GM12878 (cell line): ENCODE measurements around the gene TNRC6B. TPM values are rescaled to one million over a fixed set of nuclear protein-coding genes. Genes with fewer than 3 reads are reported as not detected.

Experiments
- ATAC-seq: fragments of 200-7000 bp; cut with Tn5 transposase; 3 replicates; pipeline ENCODE4 v1.9.1; 2020; ENCODE audit warnings: mild to moderate bottlenecking, moderate library complexity
- BruUV-seq: library from RNA; stranded (reverse); fragments of 400-500 nt; replicated peaks from 2 replicates; lab custom pipeline; 2021; lab: Mats Ljungman, UMichigan
- CTCF ChIA-PET: fragments of 300-600 bp; sonication (Branson Sonifier 250); formaldehyde crosslinking; extraction: SDS; loops from one replicate; lab custom pipeline; 2021; ENCODE audit warnings: inconsistent platforms; lab: Yijun Ruan, JAX
- POLR2A ChIA-PET: fragments of 350-600 bp; formaldehyde crosslinking; extraction: SDS; loops from one replicate; lab custom pipeline; 2021; ENCODE audit warnings: inconsistent platforms; lab: Charles Lee
- RAD21 ChIA-PET: fragments of 300-600 bp; sonication (Branson Sonifier 250); formaldehyde crosslinking; loops from one replicate; lab custom pipeline; 2023; ENCODE audit warnings: antibody characterized with exemption; ENCODE audit not compliant: unreplicated experiment; lab: Charles Lee
- SMC1A ChIA-PET: fragments of 300-600 bp; sonication (Branson Sonifier 250); formaldehyde crosslinking; loops from one replicate; lab custom pipeline; 2023; ENCODE audit not compliant: unreplicated experiment, uncharacterized antibody; lab: Charles Lee
- DNase-seq: peaks from one replicate; pipeline ENCODE4 v3.0.0-alpha.2; 2011; ENCODE audit warnings: low read depth, low spot score
- FAIRE-seq: peaks from 3 replicates; lab custom pipeline; 2011; peaks lifted over from hg19 to GRCh38; lab: Jason Lieb, UNC
- H2AFZ ChIP-seq: 2 replicates; pipeline ENCODE4 v1.6.0; 2011; ENCODE audit warnings: low read depth, low read length, control low read depth; ENCODE audit not compliant: control insufficient read depth
- H3K27ac ChIP-seq: 2 replicates; pipeline ENCODE4 v1.5.1; 2011; ENCODE audit warnings: control low read depth; ENCODE audit not compliant: control insufficient read depth, insufficient read depth
- H3K27me3 ChIP-seq, 2 experiments: replicated peaks in 1 of 2; 2 replicates each; pipeline versions ENCODE4 v1.6.0 to v1.6.1; 2011; ENCODE audit warnings: low read length in 1 of 2; ENCODE audit not compliant: control insufficient read depth in 2 of 2, insufficient read depth in 2 of 2
- H3K36me3 ChIP-seq, 2 experiments: 2 replicates each; pipeline ENCODE4 v1.5.1; 2011; ENCODE audit warnings: low read length in 1 of 2; ENCODE audit not compliant: control insufficient read depth in 2 of 2, insufficient read depth in 2 of 2
- H3K4me1 ChIP-seq: 2 replicates; pipeline ENCODE4 v1.6.1; 2011; ENCODE audit warnings: mild to moderate bottlenecking, low read length, moderate library complexity, mixed read lengths; ENCODE audit not compliant: control insufficient read depth, insufficient read depth
- H3K4me2 ChIP-seq: 2 replicates; pipeline ENCODE4 v1.6.0; 2011; ENCODE audit warnings: control low read depth; ENCODE audit not compliant: control insufficient read depth, insufficient read depth
- H3K4me3 ChIP-seq: fragments of 200-600 bp; sonication (generic); 2 replicates; pipeline ENCODE4 v1.5.1; 2016
- H3K79me2 ChIP-seq: 2 replicates; pipeline ENCODE4 v1.6.0; 2011; ENCODE audit warnings: low read length; ENCODE audit not compliant: control insufficient read depth, insufficient read depth
- H3K9ac ChIP-seq: 2 replicates; pipeline ENCODE4 v1.8.0; 2011; ENCODE audit warnings: low read length, control low read depth, mixed read lengths; ENCODE audit not compliant: control insufficient read depth, insufficient read depth
- H3K9me3 ChIP-seq: replicated peaks from 3 replicates; pipeline ENCODE4 v1.5.1; 2011; ENCODE audit warnings: mild to moderate bottlenecking, low read length; ENCODE audit not compliant: control insufficient read depth, insufficient read depth
- H4K20me1 ChIP-seq: 2 replicates; pipeline ENCODE4 v1.6.0; 2011; ENCODE audit not compliant: control insufficient read depth, insufficient read depth
- BHLHE40 ChIP-seq, 2 experiments: fragments of 450-650 bp in 1 of 2; IDR thresholded peaks; 2 replicates each; pipeline ENCODE4 v1.6.1; 2011 to 2017; ENCODE audit warnings: low read depth in 2 of 2, borderline replicate concordance in 1 of 2, improper control_type of control experiment in 1 of 2, low read length in 1 of 2, mild to moderate bottlenecking in 1 of 2
- CHD2 ChIP-seq: IDR thresholded peaks from 2 replicates; pipeline ENCODE4 v1.6.1; 2011; ENCODE audit warnings: low read depth, low read length, improper control_type of control experiment, borderline replicate concordance
- EED ChIP-seq: sonication (generic); IDR thresholded peaks from 2 replicates; pipeline ENCODE4 v1.6.1; 2016; ENCODE audit warnings: antibody characterized with exemption, low read depth
- FOXM1 ChIP-seq: IDR thresholded peaks from 2 replicates; pipeline ENCODE4 v1.6.1; 2012; ENCODE audit warnings: low read depth, mild to moderate bottlenecking, inconsistent platforms, low read length, moderate library complexity
- IRF4 ChIP-seq: IDR thresholded peaks from 2 replicates; pipeline ENCODE4 v1.6.1; 2011; ENCODE audit warnings: low read depth, low read length
- KDM1A ChIP-seq: fragments of 200-600 bp; sonication (generic); IDR thresholded peaks from 2 replicates; pipeline ENCODE4 v1.6.1; 2016; ENCODE audit warnings: borderline replicate concordance
- MLLT1 ChIP-seq: fragments of 450-650 bp; IDR thresholded peaks from 2 replicates; pipeline ENCODE4 v1.6.1; 2016; ENCODE audit warnings: mild to moderate bottlenecking
- MYC ChIP-seq: IDR thresholded peaks from 2 replicates; pipeline ENCODE4 v1.6.1; 2011; ENCODE audit warnings: mild to moderate bottlenecking, low read length, moderate library complexity, inconsistent platforms; ENCODE audit not compliant: insufficient read depth, insufficient replicate concordance, insufficient read length, severe bottlenecking
- NRF1 ChIP-seq: conservative IDR thresholded peaks from 2 replicates; pipeline ENCODE4 v1.6.1; 2011; ENCODE audit warnings: mild to moderate bottlenecking, low read depth, low read length, improper control_type of control experiment
- RELA ChIP-seq: fragments of 450-650 bp; IDR thresholded peaks from 2 replicates; pipeline ENCODE4 v1.8.0; 2014; ENCODE audit warnings: borderline replicate concordance; ENCODE audit not compliant: partially characterized antibody
- SPI1 ChIP-seq: IDR thresholded peaks from 2 replicates; pipeline ENCODE4 v1.6.1; 2011; ENCODE audit warnings: low read depth, mild to moderate bottlenecking, low read length, moderate library complexity, borderline replicate concordance; ENCODE audit not compliant: insufficient read depth
- WGBS: methylation state at CpG from one replicate; pipeline ENCODE4 v1.1.6; 2016; ENCODE audit warnings: low lambda C conversion rate; ENCODE audit not compliant: insufficient replicate concordance, insufficient coverage; ENCODE audit errors: missing lambda C conversion rate; 5-methylcytosine and 5-hydroxymethylcytosine counted together
- in situ Hi-C: fragments of 300-500 bp; cut with MboI; formaldehyde crosslinking; loops from 9 replicates; pipeline ENCODE4 v1.14.3; 2018; ENCODE audit warnings: mixed read lengths
- intact Hi-C: fragments of 100-400 bp; cut with micrococcal nuclease; formaldehyde crosslinking; loops from one replicate; pipeline ENCODE4 v1.14.2; 2022; ENCODE audit not compliant: unreplicated experiment
- polyA plus RNA-seq, 11 experiments: library from polyadenylated mRNA; depleted of rRNA in 4 of 11; unstranded in 6 of 11; stranded (reverse) in 5 of 11; fragments of >200 nt; fragmentation: Nextera tagmentation in 4 of 11; fragmentation: Illumina TruSeq in 1 of 11; extraction: Ambion mirVana in 4 of 11; extraction: Trizol in 1 of 11; gene quantifications; 1 replicate in 1 of 11; 2 replicates in 10 of 11; pipeline versions ENCODE4 v1.2.1 to v1.2.3, GENCODE V29; 2011 to 2016; ENCODE audit warnings: inconsistent platforms in 2 of 11, missing spikeins in 2 of 11, low read depth in 1 of 11
- total RNA-seq, 4 experiments: library from RNA; depleted of rRNA in 3 of 4; stranded (reverse); fragments of >200 nt in 3 of 4; fragmentation: Illumina TruSeq in 1 of 4; extraction: Trizol in 1 of 4; gene quantifications; 2 replicates each; pipeline versions ENCODE4 v1.2.1 to v1.2.3, GENCODE V29; 2013 to 2021
- TF ChIP-seq, protein P1 (sequence below): IDR thresholded peaks from 2 replicates; pipeline ENCODE4 v1.6.1; 2011; ENCODE audit warnings: low read depth, low read length, improper control_type of control experiment, borderline replicate concordance

TNRC6B gene
- total and polyA plus RNA-seq, 10 of the 15 experiments (the other 5 are each of a cell fraction or from before 2014, with no cell fraction given): 3.6 to 32.8 (median 16.4) TPM

GRCh38 chr22:40237241-40237640, 59.5 kb downstream of the TNRC6B start:
- TF ChIP-seq MLLT1 (no peak), BHLHE40 (IDR thresholded peaks at IDR 0.05; ENCODE audit: borderline replicate concordance in 1 of 2, low read depth in 2 of 2, low read length in 1 of 2) (peak in 1 of 2 experiments; percentile 3; a peak in 1 of 4 replicates), NRF1 (no peak), KDM1A (no peak), FOXM1 (no peak), SPI1 (peak; percentile 76; the same call in 1 of the 2 replicates), CHD2 (no peak), MYC (no peak), EED (no peak), IRF4 (0 out of 2 replicates have a peak, but pooled peaks have one; percentile 7), RELA (no peak)
- TF ChIP-seq, protein P1, sequence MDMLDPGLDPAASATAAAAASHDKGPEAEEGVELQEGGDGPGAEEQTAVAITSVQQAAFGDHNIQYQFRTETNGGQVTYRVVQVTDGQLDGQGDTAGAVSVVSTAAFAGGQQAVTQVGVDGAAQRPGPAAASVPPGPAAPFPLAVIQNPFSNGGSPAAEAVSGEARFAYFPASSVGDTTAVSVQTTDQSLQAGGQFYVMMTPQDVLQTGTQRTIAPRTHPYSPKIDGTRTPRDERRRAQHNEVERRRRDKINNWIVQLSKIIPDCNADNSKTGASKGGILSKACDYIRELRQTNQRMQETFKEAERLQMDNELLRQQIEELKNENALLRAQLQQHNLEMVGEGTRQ: no peak
- ATAC-seq: peak; percentile 82
- DNase-seq: peak; percentile 41
- in situ Hi-C loops: no loop called here
- Histone ChIP-seq H3K79me2 (peaks cover 25% of the 10 kb centered on the region), H2AFZ (no peak overlapping the region), H4K20me1 (peaks cover 11% of the 10 kb centered on the region; the same call in 1 of the 2 replicates), H3K4me1 (peaks cover 31% of the 10 kb centered on the region), H3K9ac (no peak overlapping the region), H3K9me3 (no peaks in the 10 kb centered on the region), H3K4me3 (no peak overlapping the region), H3K36me3 (peaks cover 0 to 4% of the 10 kb centered on the region in 2 experiments; a peak in 1 of 4 replicates), H3K27me3 (no peaks in the 10 kb centered on the region), H3K4me2 (peak overlapping the region; percentile 85), H3K27ac (peak overlapping the region; percentile 42)
- ChIA-PET CTCF (interaction anchor here (1.3 kb wide), 1 partner anchor 22 kb away, joined by 3 read pairs; no protein-coding TSS in a partner anchor), SMC1A (no interaction called here), POLR2A (interaction anchor here (0.6 kb wide), 1 partner anchor 31 kb away, joined by 4 read pairs; no protein-coding TSS in a partner anchor), RAD21 (no interaction called here)
- intact Hi-C loops: no loop called here
- BruUV-seq: no TSS peak
- FAIRE-seq: no peak
- 54% methylated on average over 4 of the region's 4 CpGs for WGBS
